NCI-H1092 (cell line): Measurements from ENCODE around the gene ZNF726.
"Not testable (repeated sequence)": the region's sequence is repeated elsewhere in the genome, so short reads cannot be mapped to it uniquely, and the experiment has no call there.

Experiments used
- DNase-seq: peaks from one replicate; lab custom pipeline; 2025; lab: John Stamatoyannopoulos, UW

ZNF726 gene

DNA sequence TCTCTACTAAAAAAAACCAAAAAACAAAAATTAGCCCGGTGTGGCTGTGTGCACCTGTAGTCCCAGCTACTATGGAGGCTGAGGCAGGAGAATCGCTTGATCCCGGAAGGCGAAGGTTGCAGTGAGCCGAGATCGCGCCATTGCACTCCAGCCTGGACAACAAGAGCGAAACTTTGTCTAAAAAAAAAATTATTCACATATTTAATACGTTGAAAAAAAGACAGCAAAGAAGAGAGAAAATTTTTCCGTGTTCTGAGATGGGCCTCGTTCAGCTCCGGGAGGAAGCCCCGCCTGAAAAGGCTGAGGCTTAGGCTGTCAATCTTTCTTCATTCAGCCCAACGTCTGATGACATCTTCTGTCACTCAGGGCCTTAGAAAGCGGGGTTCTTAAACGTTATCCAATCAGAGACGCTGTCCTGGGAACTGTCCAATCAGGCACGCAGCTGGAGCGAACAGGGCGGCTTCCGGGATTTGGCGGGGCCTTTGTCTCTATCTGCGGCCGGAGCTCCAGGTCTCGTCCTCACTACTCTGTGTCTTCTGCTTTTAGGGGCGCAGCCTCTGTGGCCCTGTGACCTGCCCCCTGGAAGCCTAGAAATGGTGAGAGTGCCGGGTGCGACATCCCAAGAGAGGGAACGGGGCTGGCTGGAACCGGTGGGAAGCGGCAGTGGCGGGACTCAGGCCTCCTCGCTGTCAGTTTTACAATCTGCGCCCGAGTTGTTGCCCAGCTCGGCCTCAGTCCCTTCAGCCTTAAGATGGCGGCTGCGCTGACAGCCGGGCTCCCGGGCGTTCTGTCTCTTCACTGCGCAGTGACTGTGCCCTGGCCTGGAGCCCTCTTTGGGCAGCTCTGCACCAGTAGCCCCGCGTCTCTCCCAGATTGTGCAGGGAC lies at the start of gene ZNF726:
Gene ZNF726 (plus strand): TSS at position 485 of the 885 bp plus-strand sequence. CDS start 109 bp downstream, at position 594.
- DNase-seq: peak; percentile 85

GRCh38 chr19:23867895-23868294 lies 46.8 kb upstream of the ZNF726 start:
- no peak for DNase-seq

DNA sequence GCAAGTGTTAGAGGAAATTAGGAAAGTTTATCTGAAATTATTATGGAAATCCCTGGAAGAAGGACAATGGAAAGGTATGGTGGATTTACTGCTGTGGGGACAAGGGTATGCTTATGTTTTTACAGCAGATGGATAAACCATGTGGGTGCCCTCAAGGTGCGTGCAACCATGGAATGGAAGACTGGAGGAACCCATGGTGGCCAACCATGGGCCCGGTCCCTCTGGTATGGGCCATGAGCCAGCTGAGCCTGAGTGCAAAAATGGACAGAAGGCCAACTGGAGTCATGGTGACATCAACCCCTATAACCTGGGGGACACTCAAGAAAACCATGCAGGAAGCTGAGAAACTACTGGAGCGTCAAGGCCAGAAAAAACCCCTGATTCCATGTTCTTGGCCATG lies 46.1 kb upstream of the ZNF726 start:
- no peak for DNase-seq

GRCh38 chr19:23872282-23872919 lies 42.3 kb upstream of the ZNF726 start:
- DNase-seq: no peak

DNA sequence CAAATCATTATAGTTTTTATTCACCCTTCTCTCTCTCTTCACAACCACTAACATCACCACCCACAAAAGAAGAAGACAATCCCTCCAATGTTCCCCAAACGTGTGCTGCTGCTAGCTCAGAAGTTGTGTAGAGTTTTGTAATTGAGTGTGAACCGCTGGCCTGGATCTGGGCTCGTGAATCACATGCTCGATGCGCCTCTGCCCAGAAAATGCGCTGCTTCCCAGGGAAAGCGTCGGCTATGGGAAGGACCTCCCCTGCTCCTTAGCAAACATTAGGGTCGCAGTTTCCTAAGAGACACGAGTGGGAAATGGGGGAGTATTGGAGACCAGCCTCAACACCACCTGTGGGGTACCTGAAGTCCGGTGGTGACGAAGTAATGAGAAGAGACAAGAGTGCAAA lies 38.4 kb upstream of the ZNF726 start:
- no peak for DNase-seq

DNA sequence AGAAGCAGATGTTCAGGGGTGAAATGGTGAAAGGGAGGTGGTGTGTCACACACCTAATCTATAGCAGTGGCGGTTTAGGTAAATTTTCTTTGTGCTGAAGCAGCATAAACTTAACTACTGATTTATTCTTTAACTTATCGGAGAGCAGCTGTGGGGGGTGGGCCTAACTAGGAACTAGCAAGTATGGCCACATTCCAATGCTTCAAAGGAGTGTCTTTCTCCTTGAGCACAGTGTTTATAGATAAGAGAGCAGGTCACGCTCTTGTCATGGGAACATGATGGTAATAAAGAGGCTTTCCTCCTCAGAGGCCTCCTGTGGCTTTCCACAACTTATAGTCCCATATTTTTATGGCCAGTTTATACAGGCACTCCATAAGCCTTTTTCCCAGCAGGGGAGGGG lies 37.9 kb upstream of the ZNF726 start:
- not testable (repeated sequence) for DNase-seq

DNA sequence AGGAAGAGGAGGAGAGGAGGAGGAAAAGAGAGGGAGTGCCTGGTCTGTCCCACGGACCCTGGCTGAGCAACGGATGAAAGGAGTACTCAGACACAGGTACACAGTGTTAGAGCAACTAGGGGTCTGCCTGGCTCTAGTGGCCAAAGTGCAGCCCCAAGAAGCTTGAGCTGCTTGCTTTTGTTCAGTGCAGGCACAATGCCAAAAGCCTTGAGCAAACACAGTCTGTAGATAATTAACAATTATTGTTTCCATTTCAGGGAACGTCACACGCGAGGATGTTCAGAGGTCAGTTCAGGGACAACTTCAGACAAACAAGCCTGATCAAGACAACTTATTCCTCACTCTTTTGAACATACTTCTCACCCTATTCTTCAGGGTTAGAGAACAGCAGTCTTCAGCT lies 32.2 kb upstream of the ZNF726 start:
- no peak for DNase-seq

GRCh38 chr19:23884363-23884762 lies 30.3 kb upstream of the ZNF726 start:
- no peak for DNase-seq

DNA sequence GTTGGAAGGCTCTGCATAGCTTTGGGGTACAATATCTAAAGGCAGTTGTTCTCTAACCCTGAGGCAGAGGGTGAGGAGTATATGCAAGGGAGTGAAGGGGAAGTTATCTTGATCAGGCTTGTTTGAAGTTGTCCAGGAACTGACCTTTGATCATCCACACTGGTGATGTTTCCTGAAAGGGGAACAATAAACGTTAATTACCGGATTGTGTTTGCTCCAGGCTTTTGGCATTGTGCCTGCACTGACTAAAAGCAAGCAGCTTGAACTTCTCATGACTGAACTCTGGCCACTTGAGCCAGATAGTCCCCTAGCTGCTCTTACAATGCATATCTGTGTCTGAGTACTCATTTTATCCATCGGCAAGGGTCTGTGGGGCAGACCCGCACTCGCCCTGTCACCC lies 27.0 kb upstream of the ZNF726 start:
- no peak for DNase-seq

GRCh38 chr19:23896096-23896495 lies 18.6 kb upstream of the ZNF726 start:
- not testable (repeated sequence) for DNase-seq

DNA sequence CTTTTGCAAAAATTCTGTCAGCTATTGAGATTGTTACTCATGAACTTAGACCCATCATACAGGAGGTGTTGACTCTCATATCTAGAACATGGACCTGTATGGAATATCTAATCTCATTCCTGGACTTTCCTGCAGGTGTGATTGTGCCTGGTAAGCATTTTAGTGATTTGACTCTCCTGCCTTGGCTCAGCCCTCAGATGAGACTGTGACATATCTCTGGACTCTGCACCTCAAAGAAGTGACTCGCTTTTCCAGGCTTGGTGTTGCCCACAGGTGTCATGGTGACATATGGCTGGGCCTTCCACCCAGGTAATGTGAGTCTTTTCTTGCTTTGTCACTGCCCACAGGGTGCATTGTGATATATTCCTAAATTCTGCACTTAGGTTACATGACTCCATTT lies 17.8 kb upstream of the ZNF726 start:
- no peak for DNase-seq

DNA sequence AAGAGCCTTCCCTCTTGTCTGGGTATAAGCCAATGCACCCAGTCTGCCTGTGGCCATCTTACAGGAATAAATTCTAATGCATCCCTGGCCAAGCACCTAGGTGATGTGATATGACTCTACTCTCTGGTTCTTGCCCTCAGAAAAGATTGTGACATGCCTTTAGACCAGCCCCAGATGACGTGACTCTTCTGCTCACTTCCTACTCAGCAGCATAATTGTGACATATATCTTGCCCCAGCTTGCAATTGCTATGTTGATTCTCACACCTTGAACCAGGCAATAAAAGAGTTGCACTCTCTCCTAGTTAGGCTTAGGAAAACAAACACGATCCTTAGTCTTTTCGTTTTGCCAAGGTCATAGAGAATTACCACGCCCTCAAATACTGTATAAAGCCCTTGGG lies 13.3 kb upstream of the ZNF726 start:
- no peak for DNase-seq

DNA sequence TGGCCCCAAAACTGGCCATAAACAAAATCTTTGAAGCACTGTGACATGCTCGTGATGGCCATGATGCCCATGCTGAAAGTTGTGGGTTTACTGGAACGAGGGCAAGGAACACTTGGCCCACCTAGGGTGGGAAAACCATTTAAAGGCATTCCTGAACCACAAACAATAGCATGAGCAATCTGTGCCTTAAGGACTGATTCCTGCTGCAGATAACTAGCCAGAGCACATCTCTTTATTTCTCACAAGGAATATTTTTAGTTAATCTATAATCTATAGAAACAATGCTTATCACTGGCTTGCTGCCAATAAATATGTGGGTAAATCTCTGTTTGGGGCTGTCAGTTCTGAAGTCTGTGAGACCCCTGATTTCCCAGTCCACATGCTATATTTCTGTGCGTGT lies 10.3 kb upstream of the ZNF726 start:
- no peak for DNase-seq

DNA sequence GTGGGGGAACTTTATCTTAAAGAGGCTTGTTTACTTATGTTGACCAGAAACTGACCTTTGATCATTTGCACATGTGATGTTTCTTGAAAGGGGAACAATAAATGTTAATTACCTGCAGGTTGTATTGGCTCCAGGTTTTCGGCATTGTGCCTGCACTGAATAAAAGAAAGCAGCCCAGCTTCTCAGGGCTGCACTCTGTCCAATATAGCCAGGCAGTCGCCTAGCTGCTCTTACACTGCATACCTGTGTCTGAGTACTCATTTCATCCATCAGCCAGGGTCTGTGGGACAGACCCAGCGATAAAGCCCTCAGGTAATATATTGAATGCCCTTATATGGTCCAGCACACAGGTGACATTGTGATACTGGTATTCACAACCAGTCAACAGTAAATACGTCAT lies 8.9 kb upstream of the ZNF726 start:
- no peak for DNase-seq

DNA sequence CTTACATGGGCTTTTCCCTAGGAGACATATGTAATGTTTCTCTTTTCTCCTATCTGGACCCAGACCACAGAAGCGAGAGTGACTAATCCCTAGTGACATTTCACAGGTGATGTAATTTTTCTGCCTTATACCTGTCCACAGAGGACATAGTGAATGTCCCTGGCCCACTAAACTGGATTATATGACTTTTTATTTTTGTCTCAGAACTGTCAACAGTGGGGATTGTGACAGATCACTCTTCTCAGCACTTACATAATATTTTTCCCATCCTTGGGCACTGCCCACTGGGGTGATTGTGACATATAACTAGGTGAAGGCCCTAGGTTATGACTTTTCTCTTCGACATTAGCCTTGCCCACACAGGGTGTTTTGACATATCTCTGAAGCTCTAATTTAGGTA lies 7.9 kb upstream of the ZNF726 start:
- no peak for DNase-seq

DNA sequence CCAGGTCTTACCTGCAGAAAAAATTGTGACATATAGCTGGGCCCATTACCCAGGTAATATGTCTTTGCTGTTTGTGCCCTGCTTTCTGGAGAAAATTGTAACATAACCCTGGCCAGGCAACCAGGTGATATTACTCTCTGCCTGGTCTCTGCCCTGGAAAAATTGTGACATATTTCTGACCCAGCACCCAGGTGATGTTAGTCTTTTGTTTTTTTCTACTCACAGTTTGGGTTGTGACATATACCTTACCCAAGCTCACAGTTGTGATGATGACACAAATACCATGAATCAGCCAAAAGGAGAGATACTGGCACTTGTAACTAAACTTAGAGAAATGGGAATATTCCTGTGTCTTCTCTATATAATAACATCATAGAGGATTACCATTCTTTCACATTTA lies 6.5 kb upstream of the ZNF726 start:
- no peak for DNase-seq

DNA sequence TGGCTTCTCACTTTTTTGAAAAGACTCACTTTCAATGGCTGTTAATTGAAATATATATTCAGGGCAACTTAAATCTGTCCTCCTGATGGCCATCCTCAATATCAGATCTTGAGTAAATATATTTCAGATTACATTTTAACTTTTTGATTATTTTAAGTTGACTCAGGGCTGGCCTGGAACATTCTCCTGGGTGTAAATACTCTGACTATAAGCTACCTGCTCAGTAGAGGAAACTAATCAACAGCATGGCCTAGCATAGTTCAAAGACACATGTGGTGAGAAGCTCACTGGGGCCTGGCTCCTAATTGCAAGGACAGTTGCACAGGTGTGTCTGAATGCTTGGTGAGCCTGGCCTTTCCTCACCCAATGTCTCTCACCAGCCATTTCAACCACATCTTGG lies 5.5 kb upstream of the ZNF726 start:
- no peak for DNase-seq

DNA sequence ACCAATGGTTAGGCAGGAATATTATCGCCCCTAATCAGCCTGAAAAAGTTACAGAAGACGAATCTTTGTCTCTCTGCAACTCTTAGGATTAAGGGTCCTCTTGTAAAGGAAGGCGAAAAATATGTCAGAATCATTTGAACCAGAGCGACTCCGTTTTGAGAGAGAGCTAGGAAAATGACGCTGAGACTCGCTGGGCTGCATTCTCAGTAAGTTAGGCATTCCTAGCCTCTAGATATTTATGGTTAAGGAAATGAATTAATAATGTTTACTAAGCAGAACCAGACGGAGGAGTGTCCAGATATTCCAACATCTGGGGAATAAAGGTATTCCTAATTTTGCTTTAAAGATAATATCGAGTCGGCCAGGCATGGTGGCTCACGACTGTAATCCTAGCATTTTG lies 755 bp upstream of the ZNF726 start:
- no peak for DNase-seq

GRCh38 chr19:23916991-23917390 lies 2.3 kb downstream of the ZNF726 start:
- DNase-seq: no peak

DNA sequence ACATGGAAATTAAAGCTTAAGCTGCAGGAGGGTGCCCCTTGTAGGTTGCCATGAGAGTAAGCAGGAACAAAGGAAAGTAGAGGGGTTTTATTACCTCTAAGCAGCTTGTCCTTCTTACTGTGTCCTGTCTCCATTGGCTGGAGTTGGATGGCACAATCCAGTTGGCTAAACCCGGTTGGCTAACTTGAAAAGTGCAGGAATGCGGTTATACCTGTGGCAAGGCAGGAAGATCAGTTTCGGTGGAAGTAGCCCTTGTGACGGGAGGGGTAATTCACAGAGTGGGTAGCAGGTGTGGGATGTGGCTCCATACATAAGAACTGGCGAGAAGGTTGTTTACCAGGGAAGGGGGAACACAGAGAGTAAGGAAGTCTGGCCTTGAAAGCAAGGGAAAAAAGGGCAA lies 3.2 kb downstream of the ZNF726 start:
- no peak for DNase-seq

- DNase-seq: no peak
Observed at GRCh38 chr19:23925285-23925684, 10.6 kb downstream of the ZNF726 start.

DNA sequence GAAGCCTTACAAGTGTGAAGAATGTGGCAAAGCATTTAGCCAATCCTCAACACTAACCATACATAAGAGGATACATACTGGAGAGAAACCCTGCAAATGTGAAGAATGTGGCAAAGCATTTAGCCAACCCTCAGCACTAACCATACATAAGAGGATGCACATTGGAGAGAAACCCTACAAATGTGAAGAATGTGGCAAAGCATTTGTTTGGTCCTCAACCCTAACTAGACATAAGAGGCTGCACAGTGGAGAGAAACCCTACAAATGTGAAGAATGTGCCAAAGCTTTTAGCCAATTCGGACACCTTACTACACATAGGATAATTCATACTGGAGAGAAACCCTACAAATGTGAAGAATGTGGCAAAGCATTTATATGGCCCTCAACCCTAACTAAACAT lies 18.2 kb downstream of the ZNF726 start:
- DNase-seq: no peak

DNA sequence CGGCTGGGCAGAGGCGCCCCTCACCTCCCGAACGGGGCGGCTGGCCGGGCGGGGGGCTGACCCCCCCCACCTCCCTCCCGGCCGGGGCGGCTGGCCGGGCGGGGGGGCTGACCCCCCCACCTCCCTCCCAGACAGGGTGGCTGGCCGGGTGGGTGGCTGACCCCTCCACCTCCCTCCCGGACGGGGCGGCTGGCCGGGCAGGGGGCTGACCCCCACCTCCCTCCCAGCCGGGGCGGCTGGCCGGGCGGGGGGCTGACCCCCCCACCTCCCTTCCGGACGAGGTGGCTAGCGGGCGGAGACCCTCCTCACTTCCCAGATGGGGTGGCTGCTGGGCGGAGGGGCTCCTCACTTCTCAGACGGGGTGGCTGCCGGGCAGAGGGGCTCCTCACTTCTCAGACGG lies 22.3 kb downstream of the ZNF726 start:
- not testable (repeated sequence) for DNase-seq

DNA sequence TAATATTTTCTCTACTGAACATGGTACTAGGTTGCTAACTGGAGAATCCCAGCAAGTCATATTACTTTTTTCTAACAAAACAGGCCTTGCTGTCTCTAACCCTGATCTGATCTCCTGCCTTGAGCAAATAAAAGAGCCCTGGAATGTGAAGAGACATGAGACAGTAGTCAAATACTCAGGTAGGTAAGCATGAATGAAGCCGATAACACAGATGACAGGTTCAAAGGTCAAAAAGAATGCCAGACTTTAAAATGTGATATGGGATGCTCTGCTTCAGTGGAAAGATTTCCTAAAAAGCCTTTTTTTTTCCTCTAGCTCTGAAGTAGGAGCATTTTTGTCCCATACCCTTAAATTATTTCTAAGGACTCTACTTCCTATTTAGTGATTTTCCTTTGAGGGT lies 28.7 kb downstream of the ZNF726 start:
- no peak for DNase-seq
